22Rv1 (cell line): ENCODE results near the gene AJM1.

Experiments
- H3K27ac ChIP-seq: fragments of 450-650 bp; 2 replicates; pipeline ENCODE4 v1.5.1; 2017
- ZFX ChIP-seq: fragments of 450-650 bp; IDR thresholded peaks from 2 replicates; pipeline ENCODE4 v1.6.1; 2017; ENCODE audit warnings: antibody characterized with exemption, borderline replicate concordance
- TF ChIP-seq, protein P1 (sequence below): fragments of 450-650 bp; IDR thresholded peaks from 2 replicates; pipeline ENCODE4 v1.5.1; 2017; ENCODE audit warnings: mild to moderate bottlenecking

The AJM1 gene

DNA sequence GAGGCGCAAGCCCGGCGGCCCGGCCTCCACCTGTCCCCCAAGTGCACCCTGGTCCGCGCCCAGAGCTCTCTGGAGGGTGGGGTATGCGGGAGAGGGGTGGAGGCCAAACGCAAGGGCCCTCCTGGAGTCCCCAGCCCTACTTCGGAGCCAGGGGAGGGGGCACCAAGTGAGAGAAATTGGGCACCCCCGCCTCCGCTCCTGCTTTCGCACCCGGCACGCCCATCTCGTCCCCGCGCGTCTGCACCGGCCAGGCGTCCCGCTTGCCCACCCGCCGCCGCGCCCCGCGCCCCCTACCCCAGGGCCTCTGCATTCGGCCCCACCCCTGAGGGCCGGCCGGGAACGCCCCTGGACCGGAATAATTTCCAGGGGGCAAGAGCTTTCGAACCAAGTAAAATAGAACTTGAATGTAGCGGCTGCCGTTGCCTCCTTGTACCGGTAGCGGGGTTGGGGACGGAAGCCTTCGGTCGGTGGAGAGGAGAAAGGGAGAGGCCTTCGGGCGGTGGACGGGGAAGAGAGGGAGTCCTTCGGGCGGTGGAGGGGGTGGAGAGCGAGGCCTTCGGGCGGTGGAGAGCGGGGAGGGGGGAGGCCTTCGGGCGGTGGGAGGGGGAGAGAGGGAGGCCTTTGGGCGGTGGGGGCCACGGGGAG is 6.2 kb downstream of the AJM1 start:
- H3K27ac ChIP-seq, result peak overlapping the region; percentile 99
- TF ChIP-seq, protein P1, sequence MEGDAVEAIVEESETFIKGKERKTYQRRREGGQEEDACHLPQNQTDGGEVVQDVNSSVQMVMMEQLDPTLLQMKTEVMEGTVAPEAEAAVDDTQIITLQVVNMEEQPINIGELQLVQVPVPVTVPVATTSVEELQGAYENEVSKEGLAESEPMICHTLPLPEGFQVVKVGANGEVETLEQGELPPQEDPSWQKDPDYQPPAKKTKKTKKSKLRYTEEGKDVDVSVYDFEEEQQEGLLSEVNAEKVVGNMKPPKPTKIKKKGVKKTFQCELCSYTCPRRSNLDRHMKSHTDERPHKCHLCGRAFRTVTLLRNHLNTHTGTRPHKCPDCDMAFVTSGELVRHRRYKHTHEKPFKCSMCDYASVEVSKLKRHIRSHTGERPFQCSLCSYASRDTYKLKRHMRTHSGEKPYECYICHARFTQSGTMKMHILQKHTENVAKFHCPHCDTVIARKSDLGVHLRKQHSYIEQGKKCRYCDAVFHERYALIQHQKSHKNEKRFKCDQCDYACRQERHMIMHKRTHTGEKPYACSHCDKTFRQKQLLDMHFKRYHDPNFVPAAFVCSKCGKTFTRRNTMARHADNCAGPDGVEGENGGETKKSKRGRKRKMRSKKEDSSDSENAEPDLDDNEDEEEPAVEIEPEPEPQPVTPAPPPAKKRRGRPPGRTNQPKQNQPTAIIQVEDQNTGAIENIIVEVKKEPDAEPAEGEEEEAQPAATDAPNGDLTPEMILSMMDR, result no peak
- TF ChIP-seq ZFX, result no peak

DNA sequence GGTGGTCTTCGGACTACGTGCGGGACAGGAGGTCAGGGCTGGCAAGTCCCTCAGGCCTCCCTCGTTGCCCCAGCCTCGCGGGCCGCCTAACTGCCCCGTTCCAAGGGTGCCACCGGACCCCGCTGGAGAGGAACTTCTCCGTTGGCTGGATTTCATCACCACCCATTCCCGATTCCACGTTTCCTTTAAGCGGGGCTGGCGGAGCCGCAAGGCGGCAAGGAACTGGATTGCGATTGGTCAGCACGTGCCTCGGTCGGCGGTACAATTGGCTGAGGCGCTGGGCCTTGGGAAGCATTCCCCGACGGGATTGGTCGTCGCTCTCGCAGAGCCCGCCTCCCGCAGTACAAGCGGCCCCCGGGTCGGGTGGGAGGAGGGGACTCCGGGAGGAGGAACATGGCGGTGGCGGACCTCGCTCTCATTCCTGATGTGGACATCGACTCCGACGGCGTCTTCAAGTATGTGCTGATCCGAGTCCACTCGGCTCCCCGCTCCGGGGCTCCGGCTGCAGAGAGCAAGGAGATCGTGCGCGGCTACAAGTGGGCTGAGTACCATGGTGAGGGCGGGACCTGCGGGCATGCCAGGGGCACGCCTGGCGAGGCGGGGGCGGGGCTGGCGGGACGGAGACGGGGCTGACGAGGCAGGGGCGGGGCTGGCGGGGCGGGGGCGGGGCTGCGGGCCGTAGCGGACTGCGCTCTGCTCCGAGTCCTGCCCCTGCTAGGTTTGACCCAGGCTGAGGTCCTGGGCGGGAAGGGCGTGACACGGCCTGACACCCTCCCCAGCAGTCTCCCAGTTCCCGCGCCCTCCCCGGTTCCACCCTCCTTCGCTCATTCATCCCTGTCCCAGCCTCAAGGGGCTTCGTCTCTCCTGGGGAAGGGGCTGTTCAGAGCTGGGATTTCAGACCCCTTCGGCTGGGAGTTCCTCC is 7.0 kb downstream of the AJM1 start, which contains the start of gene PHPT1:
TSS of gene PHPT1 (plus strand) at position 372 of the 922 bp plus-strand sequence. CDS start at position 394, 22 bp downstream.
- peak within 1 kb of the TSS; percentile 99 for H3K27ac ChIP-seq
- TF ChIP-seq, protein P1, result no peak
- TF ChIP-seq ZFX, result no peak

DNA sequence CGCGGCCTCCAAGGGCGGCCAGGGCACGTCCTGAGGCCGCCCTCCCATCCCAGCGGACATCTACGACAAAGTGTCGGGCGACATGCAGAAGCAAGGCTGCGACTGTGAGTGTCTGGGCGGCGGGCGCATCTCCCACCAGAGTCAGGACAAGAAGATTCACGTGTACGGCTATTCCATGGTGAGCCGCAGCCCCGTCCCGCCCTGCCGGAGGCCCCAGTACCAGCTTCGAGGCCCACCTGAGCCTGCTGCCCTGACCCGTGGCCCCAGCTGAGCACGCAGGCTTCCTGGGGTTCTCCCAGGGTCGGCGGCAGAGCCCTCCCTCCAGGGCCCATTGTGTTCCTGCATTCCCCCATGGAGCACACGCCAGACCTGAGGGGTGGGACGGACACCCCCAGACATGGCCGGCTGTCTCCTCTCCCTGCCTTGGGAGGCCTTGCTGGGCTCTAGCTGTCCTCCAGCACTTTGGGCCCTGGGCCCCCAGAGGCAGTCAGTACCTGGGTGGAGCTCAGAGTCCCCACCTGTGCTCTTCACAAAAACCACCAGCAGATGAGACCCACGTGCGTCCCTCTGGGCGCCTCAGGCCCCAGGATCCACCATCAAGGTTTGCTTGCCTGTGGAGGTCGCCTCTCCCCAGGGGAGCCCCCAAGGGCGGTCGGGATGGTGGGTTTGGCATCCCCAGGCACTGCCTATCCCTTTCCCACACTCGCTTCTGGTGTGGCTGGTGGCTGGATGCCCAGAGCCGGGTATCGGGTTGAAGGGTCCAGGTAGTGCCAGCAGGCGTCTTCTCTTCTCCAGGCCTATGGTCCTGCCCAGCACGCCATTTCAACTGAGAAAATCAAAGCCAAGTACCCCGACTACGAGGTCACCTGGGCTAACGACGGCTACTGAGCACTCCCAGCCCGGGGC is 7.9 kb downstream of the AJM1 start:
- peak overlapping the region; percentile 99 for H3K27ac ChIP-seq
- TF ChIP-seq, protein P1, result no peak
- TF ChIP-seq ZFX, result no peak

DNA sequence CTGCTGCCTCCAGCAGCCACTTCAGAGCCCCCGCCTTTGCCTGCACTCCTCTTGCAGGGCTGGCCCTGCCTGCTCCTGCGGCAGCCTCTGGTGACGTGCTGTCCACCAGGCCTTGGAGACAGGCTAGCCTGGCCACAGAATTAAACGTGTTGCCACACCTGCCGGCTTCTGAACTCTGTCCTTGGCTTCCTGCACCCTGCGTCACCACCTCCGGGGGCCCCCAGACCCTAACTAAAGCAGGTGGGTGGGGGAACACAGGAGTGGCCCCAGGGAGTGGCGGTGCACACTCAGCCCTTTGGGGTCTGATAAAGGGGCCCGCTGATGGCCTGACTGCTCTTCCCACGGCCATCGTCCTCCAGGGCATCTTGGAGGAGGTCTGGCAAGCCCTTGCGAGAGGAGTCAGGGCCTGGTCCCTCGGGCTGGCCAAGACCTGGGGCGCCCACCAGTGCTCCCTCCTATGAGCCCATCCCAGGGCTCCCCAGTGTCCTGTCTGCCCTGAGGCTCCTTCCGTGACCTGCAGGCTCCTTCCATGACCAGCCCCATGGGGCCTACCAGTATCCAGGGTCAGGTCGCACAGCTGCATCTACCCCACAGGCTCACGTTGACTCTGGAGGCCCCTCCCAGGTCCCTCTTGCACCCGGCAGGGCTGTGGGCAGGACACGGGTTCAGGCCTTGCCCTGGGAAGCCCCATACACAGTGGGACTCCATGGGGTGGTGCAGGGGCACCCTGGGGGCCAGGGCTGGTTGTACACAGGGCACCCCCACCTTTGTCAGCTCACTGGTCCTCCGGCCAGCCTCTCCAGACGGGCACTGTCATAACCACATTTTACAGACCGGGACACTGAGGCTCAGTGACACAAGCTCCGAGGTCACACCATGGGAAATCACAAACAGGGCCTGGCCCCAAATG is 8.8 kb downstream of the AJM1 start:
- H3K27ac ChIP-seq, result peak overlapping the region; percentile 99
- TF ChIP-seq, protein P1, result no peak
- no peak for TF ChIP-seq ZFX

DNA sequence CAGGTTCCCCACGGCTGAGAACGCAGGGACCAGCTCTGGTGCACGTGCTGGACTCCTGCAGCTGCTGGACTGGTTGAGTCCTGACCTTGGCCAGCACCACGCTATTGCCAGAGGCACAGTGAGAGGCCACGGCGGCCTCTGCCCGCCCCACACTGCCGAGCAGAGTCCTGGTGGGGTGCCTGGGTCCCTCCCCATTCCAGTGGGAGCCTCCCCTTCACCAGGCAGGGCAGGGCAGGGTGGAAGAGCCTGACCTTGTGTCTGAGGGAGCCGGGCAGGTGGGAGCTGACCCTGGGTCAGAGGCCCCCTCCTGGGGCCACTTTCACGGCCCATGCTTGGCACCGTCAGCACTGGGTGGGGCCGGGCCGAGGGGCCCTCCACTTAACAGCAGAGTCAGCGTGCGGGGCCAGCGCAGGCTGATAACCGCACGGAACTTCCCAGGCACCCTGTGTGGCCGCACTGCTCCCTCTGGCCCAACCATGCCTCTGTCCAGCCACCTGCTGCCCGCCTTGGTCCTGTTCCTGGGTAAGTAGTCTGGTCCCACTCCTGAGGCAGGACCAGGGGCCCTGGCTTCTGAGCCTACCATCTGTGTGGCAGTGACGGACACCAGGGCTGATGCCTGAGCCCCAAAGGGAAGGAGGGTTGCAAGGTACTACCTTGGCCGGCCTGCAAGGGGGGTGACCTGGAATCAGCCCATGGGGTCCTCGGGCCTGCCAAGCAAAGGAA is 9.8 kb downstream of the AJM1 start, which contains the start of gene MAMDC4:
TSS of gene MAMDC4 (plus strand) at position 406 of the 723 bp plus-strand sequence. CDS start at position 477, 71 bp downstream.
- H3K27ac ChIP-seq, result peak within 1 kb of the TSS; percentile 99
- no peak for TF ChIP-seq ZFX
- TF ChIP-seq, protein P1, result no peak
